Stimulated activated effector memory CD8-positive, alpha-beta T cell treated with anti-CD3 and anti-CD28 coated beads, Interleukin-12 subunit alpha, Interleukin-12 subunit beta, amount 100 ng/mL, for 72 hours (primary cell): ENCODE data around the gene SPTSSB.

Experiments used
- ATAC-seq: fragments of 150-1000 bp; cut with Tn5 transposase; 2 replicates; pipeline ENCODE4 v1.10.0; 2021
- DNase-seq, 2 donors: peaks; one replicate each; pipeline ENCODE4 v3.0.0; 2021 to 2022; ENCODE audit warnings: low spot score in 2 of 2
- H3K27ac Mint-ChIP-seq: one replicate; pipeline ENCODE4 v1.8.0; 2022; ENCODE audit warnings: mild to moderate bottlenecking, mixed read lengths
- H3K36me3 Mint-ChIP-seq: one replicate; pipeline ENCODE4 v1.8.0; 2022; ENCODE audit warnings: mild to moderate bottlenecking, mixed read lengths
- H3K4me1 Mint-ChIP-seq: one replicate; pipeline ENCODE4 v1.8.0; 2022; ENCODE audit warnings: mixed read lengths
- H3K4me3 Mint-ChIP-seq: one replicate; pipeline ENCODE4 v1.8.0; 2022; ENCODE audit warnings: mild to moderate bottlenecking, mixed read lengths
- H3K9me3 Mint-ChIP-seq: one replicate; pipeline ENCODE4 v1.8.0; 2022; ENCODE audit warnings: mixed read lengths

Gene SPTSSB, protein sequence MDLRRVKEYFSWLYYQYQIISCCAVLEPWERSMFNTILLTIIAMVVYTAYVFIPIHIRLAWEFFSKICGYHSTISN

DNA sequence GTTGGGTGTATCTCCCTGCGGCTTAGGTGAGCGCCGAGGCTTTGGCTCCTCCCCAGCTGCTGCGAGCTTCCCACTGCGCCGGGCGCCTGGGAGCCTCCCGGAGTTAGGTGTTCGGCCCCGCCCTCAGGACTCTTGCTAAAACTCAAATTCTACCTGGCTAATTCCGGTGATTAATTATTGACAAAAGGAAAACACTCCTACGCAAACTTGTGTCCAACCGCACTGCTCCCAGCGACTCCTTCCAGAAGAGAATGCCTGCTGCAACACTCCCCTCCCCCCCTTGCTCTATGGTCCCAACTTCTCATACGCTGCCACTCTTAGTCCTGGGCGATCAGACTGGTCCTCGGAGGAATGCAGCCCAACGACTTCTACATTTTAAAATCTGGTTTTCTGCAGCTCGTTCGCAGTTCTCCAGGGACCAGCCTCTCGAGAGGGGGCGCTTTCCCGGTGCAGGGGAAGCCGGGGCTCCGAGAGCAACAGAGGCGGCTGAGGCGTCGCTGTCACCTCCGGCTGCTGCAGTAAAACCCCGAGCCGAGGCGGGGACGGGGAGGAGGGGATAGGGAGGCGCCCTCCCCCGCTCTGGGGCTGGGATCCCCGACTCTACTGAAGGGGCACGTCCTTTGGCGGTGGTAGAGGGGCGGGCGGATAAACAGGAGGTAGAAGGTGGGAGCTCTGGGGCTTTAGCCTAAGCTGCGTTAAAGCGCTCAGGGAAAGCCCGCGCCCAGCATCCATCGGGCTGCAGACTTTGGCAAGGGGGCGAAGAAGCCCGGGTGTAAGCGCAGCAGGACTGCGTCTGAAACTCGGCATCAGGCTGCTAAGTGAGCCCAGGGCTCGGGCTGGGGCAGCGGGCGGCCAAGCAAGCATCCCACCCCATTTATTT, at the start of gene SPTSSB:
TSS of gene SPTSSB (minus strand) at position 77 of the 880 bp plus-strand sequence. CDS start 25,194 bp downstream, outside the sequence.
- no peak within 1 kb of the TSS for H3K27ac Mint-ChIP-seq
- no peaks in the 10 kb centered on the region for H3K36me3 Mint-ChIP-seq
- peaks cover 29% of the 10 kb centered on the region for H3K4me1 Mint-ChIP-seq
- H3K9me3 Mint-ChIP-seq: no peaks in the 10 kb centered on the region
- peak within 1 kb of the TSS; percentile 81 for H3K4me3 Mint-ChIP-seq
- DNase-seq (peak; percentile 27 to 65), ATAC-seq (peak; percentile 81)

DNA sequence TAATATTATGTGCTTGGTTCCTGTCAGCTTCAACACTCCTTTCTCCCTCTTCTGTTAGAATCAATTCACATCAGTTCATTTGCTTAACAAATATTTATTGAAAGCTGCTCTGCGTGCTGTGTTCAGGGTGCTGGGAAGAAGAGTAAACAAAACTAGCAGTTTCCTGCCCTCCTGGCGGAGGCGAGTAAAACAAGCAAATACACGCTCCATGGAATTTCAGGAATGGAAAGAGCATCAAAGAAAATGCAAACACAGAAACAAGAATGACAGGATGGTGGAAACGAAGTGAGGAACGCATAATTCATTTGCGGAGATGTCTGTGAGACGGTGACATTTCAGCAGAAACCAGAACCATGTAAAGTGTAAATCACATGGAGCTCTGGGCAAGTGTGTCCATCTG, 49.4 kb upstream of the SPTSSB start:
- Mint-ChIP-seq H3K9me3 (no peaks in the 10 kb centered on the region), H3K4me1 (no peaks in the 10 kb centered on the region), H3K36me3 (no peaks in the 10 kb centered on the region), H3K4me3 (no peak overlapping the region), H3K27ac (no peak overlapping the region)
- no peak for DNase-seq
- ATAC-seq: no peak

DNA sequence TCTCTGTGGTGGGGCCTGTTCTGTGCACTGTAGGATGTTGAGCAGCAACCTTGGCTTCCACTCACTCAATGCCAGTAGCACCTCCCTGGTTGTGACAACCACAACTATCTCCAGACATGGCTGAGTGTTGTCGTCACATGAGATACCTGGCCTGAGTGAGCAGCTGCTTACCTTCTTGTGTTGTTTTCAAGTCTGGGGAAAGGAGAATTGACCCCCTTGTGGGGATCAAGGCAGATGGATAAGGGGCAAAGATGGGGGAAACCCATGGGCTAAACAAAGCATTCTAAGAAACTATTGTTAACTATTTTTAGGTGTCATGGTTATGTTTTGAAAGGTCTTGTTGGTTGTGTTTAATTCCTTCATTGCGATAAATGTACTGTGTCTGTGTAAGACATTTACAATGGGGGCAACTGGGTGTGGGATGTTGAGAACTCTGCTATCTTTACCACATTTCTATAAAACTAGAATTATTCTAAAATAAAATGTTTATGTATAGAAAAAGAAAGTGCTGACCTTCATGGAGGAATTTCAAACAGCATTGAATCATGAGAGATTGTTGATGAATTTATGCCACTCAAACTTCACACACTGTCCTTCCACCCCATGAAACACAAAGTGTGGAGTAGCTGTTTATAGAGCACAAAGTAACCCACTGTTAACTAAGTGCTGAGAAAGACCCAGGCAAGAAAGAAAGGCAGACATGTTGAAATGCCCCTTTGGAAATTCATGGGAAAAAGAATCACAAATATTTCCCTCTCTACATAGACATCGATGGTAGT, 48.4 kb upstream of the SPTSSB start:
- Mint-ChIP-seq H3K27ac (no peak overlapping the region), H3K4me1 (no peaks in the 10 kb centered on the region), H3K9me3 (no peaks in the 10 kb centered on the region), H3K4me3 (no peak overlapping the region), H3K36me3 (no peaks in the 10 kb centered on the region)
- no peak for ATAC-seq
- DNase-seq: no peak

DNA sequence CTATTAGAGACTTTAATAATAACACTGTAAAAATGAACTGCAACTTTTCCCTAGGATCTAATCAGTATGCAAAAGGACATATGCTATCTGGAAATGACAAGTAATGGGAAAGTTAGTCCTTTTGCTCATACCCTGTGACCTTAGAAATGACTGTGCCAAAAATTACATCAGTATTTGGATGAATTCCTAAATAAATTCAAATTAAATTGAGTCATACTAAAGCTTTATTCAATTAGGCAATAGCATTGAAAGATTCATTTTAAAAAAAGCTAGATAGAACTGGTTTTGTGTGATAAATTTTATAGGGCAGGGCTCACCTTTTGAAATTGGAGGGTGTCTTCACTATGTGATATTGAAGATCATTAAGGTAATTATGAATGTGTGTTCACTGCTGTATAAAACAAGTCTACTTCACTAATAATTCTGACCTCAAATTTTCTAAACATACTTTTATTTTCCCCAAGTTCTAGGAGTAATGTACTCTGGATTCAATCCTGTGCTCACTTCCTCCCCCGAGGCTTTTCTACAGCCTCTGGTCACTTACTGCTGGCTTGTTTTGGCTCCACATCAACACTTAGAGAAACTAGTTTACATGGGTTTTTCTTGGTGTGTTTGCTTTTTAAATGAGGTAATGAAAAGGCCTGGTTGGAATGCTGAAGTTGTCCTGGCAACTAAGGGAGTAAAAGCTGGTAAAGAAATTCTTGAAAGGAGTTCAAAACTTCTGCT, 44.4 kb upstream of the SPTSSB start:
- H3K9me3 Mint-ChIP-seq: no peaks in the 10 kb centered on the region
- no peaks in the 10 kb centered on the region for H3K4me1 Mint-ChIP-seq
- ATAC-seq (no peak), DNase-seq (no peak)
- H3K36me3 Mint-ChIP-seq: no peaks in the 10 kb centered on the region
- no peak overlapping the region for H3K4me3 Mint-ChIP-seq
- no peak overlapping the region for H3K27ac Mint-ChIP-seq

DNA sequence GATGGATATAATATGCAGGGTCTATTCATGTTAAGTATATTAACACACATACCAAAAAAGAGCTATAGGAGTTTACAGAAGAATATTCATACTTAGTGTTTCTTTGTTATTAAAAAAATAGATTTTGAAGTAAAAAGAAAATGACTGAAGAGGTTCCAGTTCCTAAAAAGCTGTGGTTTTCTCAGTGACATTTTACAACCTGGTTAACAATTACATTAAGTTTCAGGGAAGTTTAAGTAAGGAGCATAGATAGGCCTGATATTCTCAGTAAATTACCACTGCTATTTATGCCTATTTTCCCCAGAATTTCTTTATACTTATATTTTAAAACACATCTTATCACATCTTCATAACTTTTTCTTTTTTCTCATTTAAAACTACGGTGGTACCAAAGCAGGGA, 43.6 kb upstream of the SPTSSB start:
- Mint-ChIP-seq H3K9me3 (no peaks in the 10 kb centered on the region), H3K27ac (no peak overlapping the region), H3K4me3 (no peak overlapping the region), H3K36me3 (no peaks in the 10 kb centered on the region), H3K4me1 (no peaks in the 10 kb centered on the region)
- ATAC-seq (no peak), DNase-seq (no peak)

DNA sequence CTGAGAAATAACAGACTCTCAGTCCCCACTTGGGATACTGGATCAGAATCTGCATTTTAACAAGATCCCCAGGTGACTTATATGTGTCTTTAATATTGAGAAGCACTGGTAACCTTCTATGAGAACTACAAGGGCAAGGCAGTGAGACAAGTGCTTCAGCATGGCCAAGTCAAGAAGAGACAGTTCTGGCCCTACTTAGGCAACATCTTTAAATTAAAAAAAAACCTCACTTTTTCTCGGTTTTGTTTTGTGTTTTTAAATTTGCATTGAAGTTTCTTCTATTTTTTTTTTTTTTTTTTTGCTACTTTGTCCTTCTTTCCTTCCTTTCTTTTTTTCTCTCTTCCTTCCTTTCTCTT, 42.5 kb upstream of the SPTSSB start:
- DNase-seq: no peak
- Mint-ChIP-seq H3K36me3 (no peaks in the 10 kb centered on the region), H3K27ac (no peak overlapping the region), H3K4me1 (no peaks in the 10 kb centered on the region), H3K4me3 (no peak overlapping the region), H3K9me3 (no peaks in the 10 kb centered on the region)
- ATAC-seq: no peak

DNA sequence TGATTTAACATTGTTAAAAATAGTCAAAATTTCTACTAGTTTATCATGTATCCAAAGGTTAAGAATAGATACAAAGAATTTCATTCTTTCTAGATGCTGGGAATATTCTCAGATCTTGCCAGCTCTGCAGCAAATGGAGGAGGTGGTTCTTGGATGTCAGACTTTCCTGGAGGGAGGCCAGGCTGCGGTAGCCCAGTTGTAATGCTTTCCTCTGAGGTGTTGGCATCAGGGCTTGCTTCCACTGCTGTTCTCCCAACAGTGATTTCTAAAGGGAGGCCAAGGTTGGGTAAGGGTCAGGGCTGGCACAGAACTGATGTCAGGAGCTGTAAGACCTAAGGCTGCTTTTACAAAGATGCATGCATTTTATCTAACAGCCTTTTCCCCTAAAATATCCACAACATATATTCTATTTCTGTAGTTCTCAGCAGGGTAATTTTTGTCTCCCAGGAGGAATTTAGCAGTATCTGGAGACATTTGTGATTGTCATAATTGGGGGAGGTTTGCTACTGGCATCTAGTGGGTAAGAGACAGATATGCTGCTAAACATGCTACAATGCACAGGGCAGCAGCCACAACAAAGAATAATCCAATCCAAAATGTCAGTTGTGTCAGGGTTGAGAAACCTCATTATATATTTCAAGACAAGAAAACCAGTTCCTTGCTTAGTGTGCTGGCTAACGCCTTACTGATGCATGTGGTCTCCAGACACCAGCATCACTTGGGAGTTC, 42.0 kb upstream of the SPTSSB start:
- no peak for ATAC-seq
- Mint-ChIP-seq H3K4me3 (no peak overlapping the region), H3K27ac (no peak overlapping the region), H3K4me1 (no peaks in the 10 kb centered on the region), H3K9me3 (no peaks in the 10 kb centered on the region), H3K36me3 (no peaks in the 10 kb centered on the region)
- no peak for DNase-seq

DNA sequence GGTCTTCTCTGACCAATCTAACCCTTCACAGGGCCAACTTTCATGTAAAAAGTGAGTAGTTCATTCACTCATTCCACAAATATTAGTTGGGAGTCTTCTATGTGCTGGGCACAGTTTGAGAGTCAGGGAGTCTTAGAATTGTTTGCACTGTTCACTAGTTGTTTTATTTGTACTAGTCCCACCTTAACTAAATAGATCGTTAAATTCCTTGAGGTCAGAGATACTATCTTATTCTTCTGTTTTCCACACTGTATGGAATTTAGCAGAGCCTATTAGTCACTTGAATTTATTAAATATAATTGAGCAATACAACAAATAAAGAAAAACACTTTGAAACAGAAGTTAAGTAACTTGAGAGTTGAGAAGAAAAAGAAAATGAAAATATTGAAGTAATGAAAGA, 40.8 kb upstream of the SPTSSB start:
- no peaks in the 10 kb centered on the region for H3K4me1 Mint-ChIP-seq
- no peaks in the 10 kb centered on the region for H3K9me3 Mint-ChIP-seq
- H3K4me3 Mint-ChIP-seq: no peak overlapping the region
- DNase-seq (no peak), ATAC-seq (no peak)
- H3K36me3 Mint-ChIP-seq: no peaks in the 10 kb centered on the region
- H3K27ac Mint-ChIP-seq: no peak overlapping the region

DNA sequence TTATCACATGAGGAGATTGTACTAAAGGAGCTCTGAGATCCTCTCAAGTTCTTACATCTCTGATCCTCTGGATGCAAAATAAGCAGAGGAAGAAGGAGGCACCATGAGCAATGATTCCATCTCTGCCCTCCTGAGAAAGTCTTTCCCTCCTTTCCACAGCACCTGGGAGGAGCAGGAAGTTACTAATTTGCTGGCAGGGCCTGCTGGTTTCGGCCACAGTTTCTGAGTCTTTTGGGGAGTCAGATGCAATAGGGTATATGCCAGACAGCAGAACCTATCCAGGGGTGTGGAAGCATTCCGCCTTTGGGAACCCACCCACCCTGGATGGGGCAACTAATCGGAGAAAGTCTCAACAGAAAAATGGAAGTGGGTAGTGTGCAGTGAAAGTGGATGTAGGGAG, 38.5 kb upstream of the SPTSSB start:
- H3K9me3 Mint-ChIP-seq: no peaks in the 10 kb centered on the region
- ATAC-seq (no peak), DNase-seq (no peak)
- no peak overlapping the region for H3K27ac Mint-ChIP-seq
- H3K36me3 Mint-ChIP-seq: no peaks in the 10 kb centered on the region
- no peak overlapping the region for H3K4me3 Mint-ChIP-seq
- peaks cover 14% of the 10 kb centered on the region for H3K4me1 Mint-ChIP-seq

DNA sequence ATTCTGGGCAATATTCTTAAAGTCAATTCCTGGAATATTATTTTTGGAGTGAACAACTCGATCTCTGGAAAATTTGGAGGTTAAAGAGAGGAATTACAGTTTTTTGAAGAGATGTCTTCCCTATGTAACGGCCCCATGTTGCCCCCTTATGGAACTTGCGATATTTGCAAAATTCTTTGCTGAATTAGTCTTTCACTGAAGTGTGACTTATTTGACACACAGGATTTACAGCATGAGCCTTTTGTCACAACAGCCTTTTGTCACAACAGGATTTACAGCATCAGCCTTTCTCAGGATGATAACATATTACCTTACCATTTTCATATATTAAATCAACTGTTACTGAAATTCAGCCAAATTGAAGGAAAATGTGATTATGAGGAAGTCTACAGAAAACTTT, 37.8 kb upstream of the SPTSSB start:
- ATAC-seq (peak; percentile 44), DNase-seq (no peak)
- Mint-ChIP-seq H3K4me3 (no peak overlapping the region), H3K4me1 (peaks cover 14% of the 10 kb centered on the region), H3K27ac (no peak overlapping the region), H3K36me3 (no peaks in the 10 kb centered on the region), H3K9me3 (no peaks in the 10 kb centered on the region)

DNA sequence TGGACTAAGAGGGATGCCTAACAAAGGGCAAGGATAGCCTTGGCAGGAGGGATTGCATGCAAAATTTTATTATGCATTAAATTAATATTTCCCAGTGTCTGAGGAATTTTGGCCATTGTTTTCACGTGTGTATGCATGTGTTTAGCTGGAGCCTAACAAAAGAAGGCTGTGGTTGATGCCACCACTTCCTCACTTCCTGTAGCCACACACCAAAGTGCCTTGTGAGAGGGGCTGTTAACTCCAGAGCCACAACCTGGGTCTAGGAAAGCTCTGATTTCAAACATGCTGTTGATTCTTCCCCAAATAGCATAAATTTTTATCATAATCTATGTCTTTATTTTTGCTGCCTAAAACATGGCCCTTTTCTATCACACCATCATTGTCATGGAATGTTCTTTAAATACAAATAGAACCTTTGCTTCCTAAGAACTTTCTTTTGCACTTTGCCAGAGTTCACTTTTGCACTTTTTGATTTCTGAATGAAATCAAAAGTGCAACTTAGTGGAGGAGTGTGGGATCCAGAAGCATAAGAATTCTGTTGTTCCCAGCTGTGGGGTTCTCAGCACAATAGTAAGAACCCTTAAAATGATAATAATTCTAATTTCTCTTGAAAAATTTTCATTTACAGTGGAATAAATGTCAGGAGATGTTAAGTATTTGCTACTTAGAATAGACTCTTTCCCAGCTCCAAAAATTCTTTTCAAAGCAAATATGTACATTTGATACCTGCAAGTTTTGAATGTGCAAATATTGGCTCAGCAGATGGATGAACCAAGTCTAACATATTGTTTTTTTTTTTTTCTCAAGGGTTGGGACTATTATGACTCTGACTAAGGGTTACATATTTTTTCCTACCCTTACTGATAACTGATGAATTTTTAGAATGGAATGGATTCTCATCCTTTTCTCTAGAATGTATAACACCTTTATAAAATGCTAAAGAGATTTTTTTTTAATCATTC, 35.6 kb upstream of the SPTSSB start:
- no peak for DNase-seq
- H3K36me3 Mint-ChIP-seq: no peaks in the 10 kb centered on the region
- no peaks in the 10 kb centered on the region for H3K9me3 Mint-ChIP-seq
- H3K27ac Mint-ChIP-seq: no peak overlapping the region
- peak; percentile 47 for ATAC-seq
- H3K4me1 Mint-ChIP-seq: peaks cover 14% of the 10 kb centered on the region
- no peak overlapping the region for H3K4me3 Mint-ChIP-seq

DNA sequence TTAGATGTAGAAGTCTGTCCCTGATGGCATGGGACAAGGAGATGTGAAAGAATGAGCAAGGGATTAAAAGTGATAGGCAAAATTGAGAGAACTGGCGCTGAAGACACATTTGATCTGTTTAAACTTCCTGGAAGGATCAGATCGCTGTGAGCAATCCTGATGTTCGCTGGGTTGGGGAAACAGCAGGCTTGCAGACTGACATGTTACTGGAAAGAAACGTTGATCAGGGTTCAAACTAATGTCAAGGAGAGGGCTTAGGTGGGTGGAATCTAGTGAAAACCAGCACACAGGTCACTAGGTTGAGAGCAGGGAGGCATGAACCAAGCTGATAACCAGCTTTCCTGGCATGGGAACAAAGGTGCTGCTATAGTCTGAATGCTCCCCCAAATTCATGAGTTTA, 34.5 kb upstream of the SPTSSB start:
- Mint-ChIP-seq H3K4me3 (no peak overlapping the region), H3K4me1 (peaks cover 14% of the 10 kb centered on the region), H3K27ac (no peak overlapping the region), H3K9me3 (no peaks in the 10 kb centered on the region), H3K36me3 (no peaks in the 10 kb centered on the region)
- DNase-seq (no peak), ATAC-seq (no peak)

DNA sequence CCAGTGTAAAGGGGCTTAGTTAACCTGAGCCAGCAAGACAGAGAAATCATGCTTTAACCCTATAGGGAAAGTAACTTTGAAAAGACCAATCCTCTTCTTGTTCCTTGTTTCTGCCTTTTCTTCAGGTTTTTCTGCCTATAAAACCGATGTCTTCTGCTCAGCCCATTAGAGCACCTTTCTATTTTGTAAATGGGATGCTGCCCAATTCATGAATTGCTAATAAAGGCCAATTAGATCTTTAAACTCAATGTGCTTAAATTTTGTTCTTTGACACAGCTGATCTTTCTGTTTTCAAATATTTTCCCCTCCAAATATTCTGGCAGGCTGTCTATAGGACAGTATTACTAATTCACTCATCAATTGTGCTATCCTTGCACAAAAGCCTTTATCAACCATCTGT, 33.8 kb upstream of the SPTSSB start:
- ATAC-seq (no peak), DNase-seq (no peak)
- Mint-ChIP-seq H3K36me3 (no peaks in the 10 kb centered on the region), H3K4me3 (no peak overlapping the region), H3K4me1 (peaks cover 14% of the 10 kb centered on the region), H3K9me3 (no peaks in the 10 kb centered on the region), H3K27ac (no peak overlapping the region)

DNA sequence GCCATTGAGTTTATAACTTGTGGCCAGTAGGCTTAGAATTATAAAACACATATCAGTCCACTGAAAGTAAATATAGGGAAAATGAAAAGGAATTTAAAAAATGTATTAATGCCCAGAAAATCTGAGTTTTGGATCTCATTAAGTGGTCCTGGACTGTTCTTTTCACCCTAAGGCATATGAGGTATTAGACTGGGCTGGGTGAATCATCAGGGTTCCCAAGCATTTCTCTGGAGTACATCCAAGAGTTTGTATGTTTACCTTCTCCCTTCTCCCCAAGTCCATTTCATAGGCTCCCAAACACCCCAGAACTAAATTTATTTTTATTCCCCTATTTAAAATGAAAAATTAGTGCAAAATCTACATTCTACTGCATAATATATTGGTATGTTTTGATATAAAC, 31.9 kb upstream of the SPTSSB start:
- H3K4me1 Mint-ChIP-seq: peaks cover 14% of the 10 kb centered on the region
- no peaks in the 10 kb centered on the region for H3K36me3 Mint-ChIP-seq
- no peak overlapping the region for H3K4me3 Mint-ChIP-seq
- ATAC-seq: no peak
- DNase-seq: no peak
- H3K9me3 Mint-ChIP-seq: no peaks in the 10 kb centered on the region
- no peak overlapping the region for H3K27ac Mint-ChIP-seq
